GM04503 (cell line): ENCODE results near the gene SMG1.
"Not testable (repeated sequence)": the region's sequence is repeated elsewhere in the genome, so short reads cannot be mapped to it uniquely, and the experiment has no call there.

Experiments
- DNase-seq: peaks from one replicate; pipeline ENCODE4 v3.0.0-alpha.2; 2012; ENCODE audit warnings: low read depth

SMG1 gene

DNA sequence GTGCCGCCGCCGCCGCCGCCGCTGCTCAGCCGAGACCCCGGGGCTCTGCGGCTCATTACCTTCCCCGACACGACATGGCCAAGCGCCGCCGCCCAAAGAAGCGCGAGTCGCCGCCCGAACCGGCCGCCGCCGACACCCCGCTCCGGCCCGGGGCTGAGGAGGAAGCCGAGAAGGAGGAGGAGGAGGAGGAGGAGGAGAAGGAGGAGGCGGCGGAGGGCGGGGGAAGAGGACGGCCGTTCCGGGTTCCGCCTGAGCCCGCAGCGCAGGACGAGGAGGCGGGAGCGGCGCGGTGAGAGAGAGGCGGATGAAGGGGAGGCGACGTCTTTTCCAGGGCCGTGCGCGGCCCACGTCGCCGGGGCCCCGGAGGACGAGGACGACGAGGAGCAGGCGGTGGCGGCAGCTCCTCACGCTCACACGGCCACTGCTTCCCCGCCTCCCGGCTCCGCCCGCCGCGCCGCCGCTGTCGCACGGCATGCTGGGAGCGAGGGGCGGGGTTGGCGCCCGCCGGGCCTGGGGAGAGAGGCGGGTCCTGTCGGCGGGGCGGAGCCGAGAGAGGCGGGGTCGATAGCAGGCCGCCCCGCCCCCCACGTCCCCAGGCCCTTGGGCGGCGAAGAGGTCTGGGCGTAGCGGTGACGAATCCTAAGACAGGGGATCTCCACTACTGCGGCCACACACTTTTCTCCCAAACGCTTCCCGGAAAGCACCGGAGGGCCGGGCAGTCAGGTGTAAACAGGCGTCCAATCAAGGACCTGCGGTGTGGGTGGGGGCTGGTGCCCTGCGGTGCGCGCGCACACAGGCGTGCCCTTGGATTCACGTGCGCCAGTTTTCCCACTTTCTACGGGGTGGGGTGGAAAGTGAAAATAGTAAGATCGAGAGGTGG lies at the start of gene SMG1:
Gene SMG1, minus strand, starts transcription at position 423 of the 880 bp plus-strand sequence. Its CDS starts 367 bp downstream, at position 56.
- peak; percentile 50 for DNase-seq

- no peak for DNase-seq
These were observed 48.9 kb upstream of the SMG1 start for GRCh38 chr16:18975109-18975508.

DNA sequence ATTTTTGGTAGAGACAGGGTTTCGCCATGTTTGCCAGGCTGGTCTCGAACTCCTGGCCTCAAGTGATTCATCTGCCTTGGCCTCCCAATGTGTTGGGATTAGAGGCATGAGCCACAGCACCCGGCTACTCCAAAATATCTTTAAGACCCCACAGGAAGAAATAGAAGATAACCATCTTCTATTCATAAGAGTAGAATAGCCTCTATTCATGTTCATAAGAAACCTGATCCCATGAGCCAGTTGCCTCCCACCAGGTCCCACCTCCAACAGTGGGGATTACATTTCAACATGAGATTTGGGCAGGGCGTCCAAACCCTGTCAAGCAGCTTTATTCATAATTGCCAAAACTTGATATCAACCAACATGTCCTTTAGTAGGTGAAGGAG lies 43.6 kb upstream of the SMG1 start:
- DNase-seq: no peak

GRCh38 chr16:18969050-18969854 lies 43.0 kb upstream of the SMG1 start:
- DNase-seq: no peak

DNA sequence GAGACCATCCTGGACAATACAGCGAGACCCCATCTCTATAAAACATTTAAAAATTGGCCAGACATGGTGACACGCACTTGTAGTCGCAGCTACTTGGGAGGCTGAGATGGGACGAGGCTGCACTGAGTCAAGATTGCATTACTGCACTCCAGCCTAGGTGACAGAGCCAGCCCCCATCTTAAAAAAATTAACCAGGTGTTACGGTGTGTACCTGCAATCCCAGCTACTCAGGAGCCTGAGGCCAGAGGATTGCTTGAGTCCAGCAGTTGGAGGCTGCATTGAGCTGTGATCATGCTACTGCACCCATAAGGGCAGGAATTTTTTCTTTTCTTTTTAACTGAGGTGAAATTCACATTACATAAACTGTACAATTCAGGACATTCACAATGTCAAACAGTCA lies 40.6 kb upstream of the SMG1 start:
- DNase-seq: no peak

GRCh38 chr16:18965555-18965954 lies 39.3 kb upstream of the SMG1 start:
- no peak for DNase-seq

- no peak for DNase-seq
These were observed 32.9 kb upstream of the SMG1 start for GRCh38 chr16:18959031-18959505.

DNA sequence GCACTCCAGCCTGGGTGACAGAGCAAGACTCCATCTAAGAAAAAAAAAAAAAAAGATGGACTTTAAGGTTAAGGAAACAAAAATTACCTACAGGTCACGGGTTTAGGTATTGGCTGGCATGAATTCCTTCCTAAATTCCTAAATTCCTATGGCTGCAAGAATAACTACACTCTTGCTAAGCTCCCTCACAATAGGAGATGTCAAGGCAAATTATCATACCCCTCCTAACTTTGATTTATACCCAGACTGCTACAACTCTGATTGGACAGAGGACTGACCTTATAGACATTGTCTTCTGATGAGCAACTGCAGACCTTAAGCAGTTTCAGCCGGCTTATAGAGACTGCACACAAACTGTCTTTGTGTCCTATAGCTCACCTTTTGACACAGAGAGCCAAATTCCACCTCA lies 32.4 kb upstream of the SMG1 start:
- DNase-seq: no peak

DNA sequence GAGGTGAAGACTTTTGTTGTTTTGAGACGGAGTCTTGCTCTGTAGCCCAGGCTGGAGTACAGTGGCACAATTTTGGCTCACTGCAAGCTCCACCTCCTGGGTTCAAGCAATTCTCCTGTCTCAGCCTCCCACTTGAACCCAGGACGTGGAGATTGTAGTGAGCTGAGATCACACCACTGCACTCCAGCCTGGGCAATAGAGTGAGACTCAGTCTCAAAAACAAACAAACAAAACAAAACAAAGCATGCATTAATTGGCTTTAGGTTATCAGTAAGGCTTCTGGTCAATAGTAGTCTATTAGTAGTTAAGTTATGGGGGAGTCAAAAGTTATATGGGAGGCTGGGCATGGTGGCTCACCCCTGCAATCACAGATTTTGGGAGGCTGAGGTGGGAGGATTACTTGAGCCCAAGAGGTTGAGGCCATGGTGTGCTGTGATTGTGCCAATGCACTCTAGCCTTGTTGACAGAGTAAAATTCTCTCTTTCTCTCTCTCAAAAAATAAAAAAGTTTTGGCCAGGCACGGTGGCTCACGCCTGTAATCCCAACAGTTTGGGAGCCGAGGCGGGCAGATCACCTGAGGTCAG lies 30.5 kb upstream of the SMG1 start:
- DNase-seq: not testable (repeated sequence)

DNA sequence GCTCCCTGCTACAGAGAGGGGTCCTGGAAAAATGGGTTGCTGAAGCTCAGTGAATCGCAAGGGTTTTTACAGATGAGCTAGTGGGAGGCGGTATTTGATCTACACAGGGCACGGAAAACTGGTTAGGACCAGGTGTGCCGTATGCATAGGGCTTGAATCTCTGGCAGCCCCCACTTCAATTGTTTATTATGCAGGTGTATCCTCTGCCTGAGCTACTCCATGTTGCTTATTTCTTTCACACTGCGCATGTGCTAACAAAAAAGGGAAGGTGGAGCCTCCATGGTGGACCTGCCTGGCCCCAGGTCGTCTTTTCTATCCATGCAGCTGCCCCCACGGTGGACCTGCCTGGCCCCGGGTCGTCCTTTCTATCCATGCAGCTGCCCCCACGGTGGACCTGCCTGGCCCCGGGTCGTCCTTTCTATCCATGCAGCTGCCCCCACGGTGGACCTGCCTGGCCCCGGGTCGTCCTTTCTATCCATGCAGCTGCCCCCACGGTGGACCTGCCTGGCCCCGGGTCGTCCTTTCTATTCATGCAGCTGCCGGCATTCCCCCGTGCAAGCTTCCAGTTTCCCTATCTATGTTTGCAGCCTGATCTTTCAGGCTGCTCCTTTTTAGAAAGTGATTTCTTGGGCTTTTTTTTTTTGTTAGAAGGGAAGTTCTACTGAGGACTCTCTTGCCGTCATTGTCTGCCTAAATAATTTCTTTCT lies 29.8 kb upstream of the SMG1 start:
- DNase-seq: not testable (repeated sequence)

DNA sequence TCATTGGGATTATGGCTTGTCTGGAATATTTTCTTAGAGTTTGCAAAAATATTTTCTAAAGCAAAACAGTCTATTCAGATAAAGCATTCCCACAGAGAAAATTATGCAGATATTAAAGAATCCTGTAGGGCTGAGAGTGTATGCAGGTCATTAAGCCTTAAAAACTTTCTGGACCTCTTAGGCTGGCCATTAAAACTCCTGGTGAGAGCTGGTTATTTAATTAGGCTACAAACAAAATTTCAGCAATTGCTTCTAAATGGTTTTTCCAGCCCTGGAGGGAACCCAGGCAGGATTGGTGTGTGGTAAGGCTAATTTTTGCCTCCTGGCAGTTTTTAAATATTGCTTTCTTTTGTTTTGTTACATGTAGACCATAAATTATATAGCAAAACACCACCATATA lies 27.3 kb upstream of the SMG1 start:
- no peak for DNase-seq

- DNase-seq: no peak
These were observed 24.4 kb upstream of the SMG1 start for GRCh38 chr16:18950469-18951185.

GRCh38 chr16:18948372-18949020 lies 22.3 kb upstream of the SMG1 start:
- DNase-seq: no peak

- DNase-seq: no peak
These were observed 19.0 kb upstream of the SMG1 start for GRCh38 chr16:18945233-18945632.

DNA sequence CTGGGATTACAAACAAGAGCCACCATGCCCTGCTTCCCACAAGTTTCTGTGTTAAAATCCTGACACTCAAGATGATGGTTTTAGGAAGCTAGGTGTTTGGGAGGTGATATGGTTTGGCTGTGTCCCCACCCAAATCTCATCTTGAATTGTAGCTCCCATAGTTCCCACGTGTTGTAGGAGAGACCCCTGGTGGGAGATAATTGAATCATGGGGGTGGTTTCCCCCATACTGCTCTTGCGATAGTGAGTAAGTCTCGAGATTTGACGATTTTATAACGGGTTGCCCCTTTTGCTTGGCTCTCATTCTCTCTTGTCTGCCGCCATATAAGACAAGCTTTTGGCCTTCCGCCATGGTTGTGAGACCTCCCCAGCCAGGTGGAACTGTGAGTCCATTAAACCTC lies 17.2 kb upstream of the SMG1 start:
- no peak for DNase-seq

DNA sequence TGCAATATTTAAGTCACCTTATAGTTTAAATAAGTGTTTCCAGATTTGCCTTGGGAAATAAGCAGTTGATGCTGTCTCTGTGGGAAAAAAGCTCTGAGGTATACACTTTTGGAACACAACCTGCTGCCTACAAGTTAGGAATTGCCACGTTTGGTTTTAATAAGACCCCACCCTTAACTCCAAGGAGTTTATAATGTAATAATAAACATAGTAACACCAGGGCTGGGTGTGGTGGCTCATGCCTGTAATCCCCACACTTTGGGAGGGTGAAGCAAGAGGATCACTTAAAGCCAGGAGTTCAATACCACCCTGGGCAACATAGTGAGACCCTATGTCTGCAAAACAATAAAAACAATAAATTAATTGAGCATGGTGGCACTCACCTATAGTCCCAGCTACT lies 15.9 kb upstream of the SMG1 start:
- no peak for DNase-seq

GRCh38 chr16:18941471-18941870 lies 15.3 kb upstream of the SMG1 start:
- no peak for DNase-seq

DNA sequence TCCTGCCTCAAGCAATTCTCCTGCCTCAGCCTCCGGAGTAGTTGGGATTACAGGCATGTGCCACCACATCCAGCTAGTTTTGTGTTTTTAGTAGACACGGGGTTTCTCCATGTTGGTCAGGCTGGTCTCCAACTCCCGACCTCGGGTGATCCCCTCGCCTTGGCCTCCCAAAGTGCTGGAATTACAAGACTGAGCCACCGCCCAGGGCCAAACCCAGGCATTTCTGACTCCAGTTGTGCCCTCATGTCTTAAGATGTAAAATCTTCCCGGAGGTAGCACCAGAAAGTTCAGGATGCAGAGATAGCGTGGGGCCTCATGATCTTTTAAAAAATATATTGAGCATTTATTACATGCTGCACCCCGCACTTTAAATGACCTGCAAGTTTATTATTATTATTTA lies 12.8 kb upstream of the SMG1 start:
- no peak for DNase-seq

DNA sequence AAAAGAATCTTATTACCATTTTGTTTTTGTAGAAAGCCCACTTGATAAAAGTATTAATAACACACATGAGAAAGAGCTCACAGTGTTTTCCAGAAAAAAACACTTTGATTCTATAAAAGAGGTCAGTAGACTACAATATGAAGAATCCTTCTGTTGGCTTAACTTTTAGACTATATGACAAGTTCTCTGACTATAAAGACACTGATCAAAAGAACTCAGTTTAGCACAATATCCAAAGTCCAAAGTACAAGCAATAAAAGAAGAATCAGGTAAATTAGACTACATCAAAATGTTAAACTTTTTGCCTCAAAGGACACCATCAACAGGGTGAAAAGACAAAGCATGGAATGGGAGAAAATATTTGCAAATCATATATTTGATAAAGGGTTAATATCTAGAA lies 11.2 kb upstream of the SMG1 start:
- DNase-seq: no peak

GRCh38 chr16:18936727-18937340 lies 10.6 kb upstream of the SMG1 start:
- no peak for DNase-seq
